ENCODE data around the gene SLC25A2. TPM values are rescaled to one million over a fixed set of nuclear protein-coding genes. Genes with fewer than 3 reads are reported as not detected.
A peak's percentile ranks its signal among the peaks of the same experiment; 100 is the strongest.
"Not testable (repeated sequence)": the region's sequence is repeated elsewhere in the genome, so short reads cannot be mapped to it uniquely, and the experiment has no call there.

Gene SLC25A2
- 0.13 TPM in 1 of 2 replicates, not detected in the other for total RNA-seq

DNA sequence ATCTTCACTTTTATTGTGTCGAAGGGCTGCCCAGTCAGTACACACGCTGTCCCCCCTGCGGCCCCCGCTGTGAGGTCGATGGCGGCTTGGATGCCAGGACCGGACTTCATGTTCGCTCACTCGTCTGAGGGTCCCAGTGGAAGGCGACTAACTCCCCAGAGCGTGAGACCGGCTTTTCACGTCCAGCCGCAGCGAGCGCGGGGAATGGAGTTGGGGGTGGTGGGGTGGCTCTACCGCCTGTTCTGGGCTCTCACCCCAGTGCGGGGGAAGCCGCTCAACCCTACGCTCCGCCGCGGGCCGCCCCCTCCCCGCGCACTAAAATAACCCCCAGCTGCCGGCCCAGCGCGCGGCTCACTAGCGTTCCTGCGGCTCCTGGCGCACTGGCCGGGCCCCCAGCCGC, at the start of gene SLC25A2:
Gene SLC25A2 (minus strand): TSS at position 294 of the 400 bp plus-strand sequence. CDS start 184 bp downstream, at position 110.
- TF ChIP-seq, protein P1, sequence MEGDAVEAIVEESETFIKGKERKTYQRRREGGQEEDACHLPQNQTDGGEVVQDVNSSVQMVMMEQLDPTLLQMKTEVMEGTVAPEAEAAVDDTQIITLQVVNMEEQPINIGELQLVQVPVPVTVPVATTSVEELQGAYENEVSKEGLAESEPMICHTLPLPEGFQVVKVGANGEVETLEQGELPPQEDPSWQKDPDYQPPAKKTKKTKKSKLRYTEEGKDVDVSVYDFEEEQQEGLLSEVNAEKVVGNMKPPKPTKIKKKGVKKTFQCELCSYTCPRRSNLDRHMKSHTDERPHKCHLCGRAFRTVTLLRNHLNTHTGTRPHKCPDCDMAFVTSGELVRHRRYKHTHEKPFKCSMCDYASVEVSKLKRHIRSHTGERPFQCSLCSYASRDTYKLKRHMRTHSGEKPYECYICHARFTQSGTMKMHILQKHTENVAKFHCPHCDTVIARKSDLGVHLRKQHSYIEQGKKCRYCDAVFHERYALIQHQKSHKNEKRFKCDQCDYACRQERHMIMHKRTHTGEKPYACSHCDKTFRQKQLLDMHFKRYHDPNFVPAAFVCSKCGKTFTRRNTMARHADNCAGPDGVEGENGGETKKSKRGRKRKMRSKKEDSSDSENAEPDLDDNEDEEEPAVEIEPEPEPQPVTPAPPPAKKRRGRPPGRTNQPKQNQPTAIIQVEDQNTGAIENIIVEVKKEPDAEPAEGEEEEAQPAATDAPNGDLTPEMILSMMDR (IDR thresholded peaks at IDR 0.05; ENCODE audit: insufficient read depth, low read length, severe bottlenecking) = no peak
- Histone ChIP-seq H3K4me3 (ENCODE audit: low read depth, low read length) (no peak within 1 kb of the TSS), H3K36me3 (ENCODE audit: control insufficient read depth, insufficient read depth, low read length) (no peaks in the 10 kb centered on the region), H3K27me3 (ENCODE audit: control insufficient read depth, insufficient read depth, low read length) (no peaks in the 10 kb centered on the region)
- no peak for FAIRE-seq
- no peak for DNase-seq (ENCODE audit: low read depth)

DNA sequence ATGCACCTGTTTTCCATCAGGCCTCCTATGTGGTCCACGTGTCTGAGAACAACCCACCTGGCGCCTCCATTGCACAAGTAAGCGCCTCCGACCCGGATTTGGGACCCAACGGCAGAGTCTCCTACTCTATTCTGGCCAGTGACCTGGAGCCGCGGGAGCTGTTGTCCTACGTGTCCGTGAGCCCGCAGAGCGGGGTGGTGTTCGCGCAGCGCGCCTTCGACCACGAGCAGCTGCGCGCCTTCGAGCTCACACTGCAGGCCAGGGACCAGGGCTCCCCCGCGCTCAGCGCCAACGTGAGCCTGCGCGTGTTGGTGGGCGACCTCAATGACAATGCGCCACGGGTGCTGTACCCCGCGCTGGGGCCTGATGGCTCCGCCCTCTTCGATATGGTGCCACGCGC, 47.7 kb upstream of the SLC25A2 start:
- Histone ChIP-seq H3K36me3 (ENCODE audit: control insufficient read depth, insufficient read depth, low read length) (no peaks in the 10 kb centered on the region), H3K27me3 (ENCODE audit: control insufficient read depth, insufficient read depth, low read length) (no peaks in the 10 kb centered on the region), H3K4me3 (ENCODE audit: low read depth, low read length) (no peak overlapping the region)
- FAIRE-seq (no peak), DNase-seq (ENCODE audit: low read depth) (no peak)
- TF ChIP-seq, protein P1 (IDR thresholded peaks at IDR 0.05; ENCODE audit: insufficient read depth, low read length, severe bottlenecking) = no peak

DNA sequence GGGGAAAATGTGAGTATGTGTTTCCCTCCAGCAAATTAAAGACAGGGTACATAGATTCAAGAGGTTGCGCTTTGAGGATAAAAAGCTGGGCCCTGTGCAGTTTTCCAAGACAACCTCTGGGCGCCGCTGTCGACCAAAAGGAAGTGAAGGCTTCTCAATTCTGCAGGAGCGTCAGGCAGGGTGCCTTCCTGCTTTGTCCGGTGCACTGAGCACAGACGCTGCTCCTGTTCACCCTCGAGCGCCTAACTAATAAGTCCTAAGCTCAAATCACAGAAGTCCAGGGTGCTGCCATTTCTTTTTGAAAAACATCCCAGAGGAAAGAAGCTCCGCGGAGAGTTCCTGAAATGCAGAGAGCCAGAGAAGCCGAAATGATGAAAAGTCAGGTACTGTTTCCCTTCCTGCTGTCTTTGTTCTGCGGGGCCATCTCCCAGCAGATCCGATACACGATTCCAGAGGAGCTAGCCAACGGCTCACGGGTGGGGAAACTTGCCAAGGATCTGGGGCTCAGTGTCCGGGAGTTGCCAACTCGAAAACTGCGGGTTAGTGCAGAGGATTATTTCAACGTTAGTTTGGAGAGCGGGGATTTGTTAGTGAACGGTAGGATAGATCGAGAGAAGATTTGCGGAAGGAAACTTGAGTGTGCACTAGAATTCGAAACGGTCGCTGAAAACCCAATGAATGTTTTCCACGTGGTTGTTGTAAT, 46.2 kb upstream of the SLC25A2 start, which contains the start of gene PCDHGB1:
Gene PCDHGB1 (plus strand): TSS at position 183 of the 703 bp plus-strand sequence. CDS start 162 bp downstream, at position 345.
- Histone ChIP-seq H3K36me3 (ENCODE audit: control insufficient read depth, insufficient read depth, low read length) (no peaks in the 10 kb centered on the region), H3K4me3 (ENCODE audit: low read depth, low read length) (peak within 1 kb of the TSS; percentile 9), H3K27me3 (ENCODE audit: control insufficient read depth, insufficient read depth, low read length) (no peaks in the 10 kb centered on the region)
- FAIRE-seq (peak; percentile 23), DNase-seq (ENCODE audit: low read depth) (peak; percentile 18)
- TF ChIP-seq, protein P1 (IDR thresholded peaks at IDR 0.05; ENCODE audit: insufficient read depth, low read length, severe bottlenecking) = peak; percentile 58

DNA sequence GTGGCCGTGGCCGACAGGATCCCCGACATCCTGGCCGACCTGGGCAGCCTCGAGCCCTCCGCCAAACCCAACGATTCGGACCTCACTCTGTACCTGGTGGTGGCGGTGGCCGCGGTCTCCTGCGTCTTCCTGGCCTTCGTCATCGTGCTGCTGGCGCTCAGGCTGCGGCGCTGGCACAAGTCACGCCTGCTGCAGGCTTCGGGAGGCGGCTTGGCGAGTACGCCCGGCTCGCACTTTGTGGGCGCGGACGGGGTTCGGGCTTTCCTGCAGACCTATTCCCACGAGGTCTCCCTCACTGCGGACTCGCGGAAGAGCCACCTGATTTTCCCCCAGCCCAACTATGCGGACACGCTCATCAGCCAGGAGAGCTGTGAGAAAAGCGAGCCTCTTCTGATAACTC, 42.2 kb upstream of the SLC25A2 start:
- H3K27me3 ChIP-seq (ENCODE audit: control insufficient read depth, insufficient read depth, low read length); FAIRE-seq; H3K36me3 ChIP-seq (ENCODE audit: control insufficient read depth, insufficient read depth, low read length); H3K4me3 ChIP-seq (ENCODE audit: low read depth, low read length); DNase-seq (ENCODE audit: low read depth): not testable (repeated sequence)

DNA sequence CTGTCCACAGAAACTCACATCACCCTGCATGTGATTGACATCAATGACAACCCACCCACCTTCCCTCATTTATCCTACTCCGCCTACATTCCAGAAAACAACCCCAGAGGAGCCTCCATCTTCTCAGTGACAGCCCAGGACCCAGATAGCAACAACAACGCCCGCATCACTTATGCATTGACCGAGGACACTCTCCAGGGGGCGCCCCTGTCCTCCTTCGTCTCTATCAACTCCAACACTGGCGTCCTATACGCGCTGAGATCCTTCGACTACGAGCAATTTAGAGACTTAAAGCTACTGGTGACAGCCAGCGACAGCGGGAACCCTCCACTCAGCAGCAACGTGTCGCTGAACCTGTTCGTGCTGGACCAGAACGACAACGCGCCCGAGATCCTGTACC, 41.5 kb upstream of the SLC25A2 start:
- TF ChIP-seq, protein P1 (IDR thresholded peaks at IDR 0.05; ENCODE audit: insufficient read depth, low read length, severe bottlenecking) = no peak
- DNase-seq (ENCODE audit: low read depth) (no peak), FAIRE-seq (no peak)
- H3K27me3 ChIP-seq (ENCODE audit: control insufficient read depth, insufficient read depth, low read length) = no peaks in the 10 kb centered on the region
- no peaks in the 10 kb centered on the region for H3K36me3 ChIP-seq (ENCODE audit: control insufficient read depth, insufficient read depth, low read length)
- no peak overlapping the region for H3K4me3 ChIP-seq (ENCODE audit: low read depth, low read length)

DNA sequence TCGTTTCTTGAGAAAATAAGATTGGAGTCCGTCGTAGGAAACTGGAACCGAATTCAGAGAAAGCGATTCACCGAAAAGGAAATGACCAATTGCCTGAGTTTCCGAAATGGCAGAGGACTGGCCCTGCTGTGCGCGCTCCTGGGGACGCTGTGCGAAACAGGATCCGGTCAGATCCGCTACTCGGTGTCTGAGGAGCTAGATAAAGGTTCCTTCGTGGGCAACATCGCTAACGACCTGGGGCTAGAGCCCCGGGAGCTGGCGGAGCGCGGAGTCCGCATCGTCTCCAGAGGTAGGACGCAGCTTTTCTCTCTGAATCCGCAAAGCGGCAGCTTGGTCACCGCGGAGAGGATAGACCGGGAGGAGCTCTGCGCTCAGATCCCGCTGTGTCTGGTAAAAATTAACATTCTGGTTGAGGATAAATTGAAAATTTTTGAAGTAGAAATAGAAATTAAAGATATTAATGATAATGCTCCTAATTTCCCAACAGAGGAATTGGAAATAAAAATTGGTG, 40.2 kb upstream of the SLC25A2 start:
- Histone ChIP-seq H3K27me3 (ENCODE audit: control insufficient read depth, insufficient read depth, low read length) (no peaks in the 10 kb centered on the region), H3K36me3 (ENCODE audit: control insufficient read depth, insufficient read depth, low read length) (no peaks in the 10 kb centered on the region), H3K4me3 (ENCODE audit: low read depth, low read length) (peak overlapping the region; percentile 2)
- DNase-seq (ENCODE audit: low read depth) = no peak
- TF ChIP-seq, protein P1 (IDR thresholded peaks at IDR 0.05; ENCODE audit: insufficient read depth, low read length, severe bottlenecking) = no peak
- no peak for FAIRE-seq

Data from bronchial epithelial cell (primary cell).